Activated T-helper 2 cell treated with anti-CD3 and anti-CD28 coated beads, Interferon-gamma antibody, Interleukin-2, Interleukin-4, amounts not matched to agents 10 μg/mL and 5 μg/mL and 100 μg/mL, durations not matched to agents 14 hours and 24 hours and 36 hours (primary cell): ENCODE results near the gene MCTP1. TPM values are rescaled to one million over a fixed set of nuclear protein-coding genes. Genes with fewer than 3 reads are reported as not detected.

Experiments used
- DNase-seq: peaks from one replicate; pipeline ENCODE4 v3.0.0; 2021; ENCODE audit warnings: low spot score
- H3K27ac Mint-ChIP-seq: one replicate; pipeline ENCODE4 v1.8.0; 2021; ENCODE audit warnings: mixed read lengths
- H3K27me3 Mint-ChIP-seq: one replicate; pipeline ENCODE4 v1.8.0; 2021; ENCODE audit warnings: low read depth, mixed read lengths
- H3K36me3 Mint-ChIP-seq: one replicate; pipeline ENCODE4 v1.8.0; 2021; ENCODE audit warnings: low read depth, mixed read lengths
- H3K4me1 Mint-ChIP-seq: one replicate; pipeline ENCODE4 v1.8.0; 2021; ENCODE audit warnings: low read depth, mixed read lengths
- H3K4me3 Mint-ChIP-seq: one replicate; pipeline ENCODE4 v1.8.0; 2021; ENCODE audit warnings: low read depth, mild to moderate bottlenecking, moderate library complexity, mixed read lengths
- H3K9me3 Mint-ChIP-seq: one replicate; pipeline ENCODE4 v1.8.0; 2021; ENCODE audit warnings: mixed read lengths
- intact Hi-C: fragments of 100-400 bp; cut with micrococcal nuclease; formaldehyde crosslinking; loops from one replicate; pipeline ENCODE4 v1.15.1; 2023
- total RNA-seq: library from RNA; stranded (reverse); gene quantifications from 2 replicates; pipeline ENCODE4 v1.2.3, GENCODE V29; 2022

Gene MCTP1
- total RNA-seq, 1 donor from 2014 or later: not detected

DNA sequence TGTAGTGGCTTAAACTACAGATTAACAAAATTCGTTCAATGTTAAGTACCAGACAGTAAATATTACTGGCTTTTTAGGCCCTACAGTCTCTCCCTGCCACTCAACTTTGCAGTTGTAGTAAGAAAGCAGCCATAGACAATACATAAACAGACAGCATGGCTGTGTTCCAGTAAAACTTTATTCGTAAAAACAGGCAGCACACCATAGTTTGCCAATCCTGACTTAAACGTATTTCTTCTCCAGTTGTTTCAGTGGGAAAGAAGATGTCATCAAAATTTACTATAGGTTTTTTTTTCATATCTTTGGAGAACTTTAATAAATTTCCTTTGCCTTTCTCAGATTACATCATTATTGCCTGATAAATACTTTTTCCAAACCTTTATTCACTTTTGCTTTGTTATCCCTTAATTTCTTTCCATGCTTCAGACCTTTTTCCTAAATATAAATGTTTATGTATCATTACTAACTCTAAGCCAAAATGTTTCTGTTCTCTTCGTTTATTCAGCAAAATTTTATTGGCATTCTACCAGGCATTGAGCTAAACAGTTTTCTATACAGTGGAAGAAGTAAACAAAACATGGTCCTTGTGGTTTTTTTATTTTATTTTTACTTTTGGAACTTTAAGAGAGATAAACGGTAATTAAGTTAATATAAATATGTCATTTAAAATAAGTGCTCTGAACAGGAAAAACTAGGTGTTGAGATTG, 601.9 kb downstream of the MCTP1 start:
- DNase-seq: no peak
- H3K4me3 Mint-ChIP-seq: no peak overlapping the region
- peaks cover 14% of the 10 kb centered on the region for H3K36me3 Mint-ChIP-seq
- H3K9me3 Mint-ChIP-seq: no peaks in the 10 kb centered on the region
- intact Hi-C loops: no loop called here
- no peaks in the 10 kb centered on the region for H3K4me1 Mint-ChIP-seq
- no peaks in the 10 kb centered on the region for H3K27me3 Mint-ChIP-seq
- peak overlapping the region; percentile 7 for H3K27ac Mint-ChIP-seq

DNA sequence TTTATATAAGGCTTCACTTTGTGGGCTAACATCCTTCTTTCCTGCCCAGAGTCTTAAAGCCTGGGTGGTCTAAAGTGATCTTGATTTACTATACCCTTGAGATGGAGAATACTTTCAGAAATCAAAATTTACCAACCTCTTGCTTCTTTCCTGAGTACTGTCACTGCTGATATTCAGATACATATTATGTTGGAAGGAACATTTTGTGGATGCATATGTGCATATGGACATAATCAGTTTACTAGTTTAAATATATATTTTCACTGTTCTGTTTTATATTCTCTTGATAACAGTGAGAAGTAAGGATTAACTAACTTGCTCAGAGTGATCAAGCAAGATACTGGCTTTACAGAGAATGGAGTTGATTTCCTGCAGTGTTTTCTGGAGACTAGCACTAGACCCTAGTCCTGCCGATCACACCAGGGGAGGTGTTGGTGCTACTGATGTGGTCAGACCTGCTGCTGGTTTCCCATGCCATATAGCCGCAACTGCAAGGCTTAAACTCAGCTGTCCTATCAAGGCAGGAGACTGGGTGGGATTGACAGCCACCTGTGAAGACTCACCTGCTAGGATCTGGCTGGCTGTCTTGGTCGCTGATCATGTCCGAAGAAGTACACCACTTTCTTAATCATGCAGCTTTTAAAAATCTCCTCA, 608.8 kb downstream of the MCTP1 start:
- intact Hi-C loops: no loop called here
- no peaks in the 10 kb centered on the region for H3K9me3 Mint-ChIP-seq
- DNase-seq: no peak
- no peaks in the 10 kb centered on the region for H3K4me1 Mint-ChIP-seq
- no peak overlapping the region for H3K27ac Mint-ChIP-seq
- H3K27me3 Mint-ChIP-seq: no peaks in the 10 kb centered on the region
- H3K36me3 Mint-ChIP-seq: peaks cover 21% of the 10 kb centered on the region
- no peak overlapping the region for H3K4me3 Mint-ChIP-seq

DNA sequence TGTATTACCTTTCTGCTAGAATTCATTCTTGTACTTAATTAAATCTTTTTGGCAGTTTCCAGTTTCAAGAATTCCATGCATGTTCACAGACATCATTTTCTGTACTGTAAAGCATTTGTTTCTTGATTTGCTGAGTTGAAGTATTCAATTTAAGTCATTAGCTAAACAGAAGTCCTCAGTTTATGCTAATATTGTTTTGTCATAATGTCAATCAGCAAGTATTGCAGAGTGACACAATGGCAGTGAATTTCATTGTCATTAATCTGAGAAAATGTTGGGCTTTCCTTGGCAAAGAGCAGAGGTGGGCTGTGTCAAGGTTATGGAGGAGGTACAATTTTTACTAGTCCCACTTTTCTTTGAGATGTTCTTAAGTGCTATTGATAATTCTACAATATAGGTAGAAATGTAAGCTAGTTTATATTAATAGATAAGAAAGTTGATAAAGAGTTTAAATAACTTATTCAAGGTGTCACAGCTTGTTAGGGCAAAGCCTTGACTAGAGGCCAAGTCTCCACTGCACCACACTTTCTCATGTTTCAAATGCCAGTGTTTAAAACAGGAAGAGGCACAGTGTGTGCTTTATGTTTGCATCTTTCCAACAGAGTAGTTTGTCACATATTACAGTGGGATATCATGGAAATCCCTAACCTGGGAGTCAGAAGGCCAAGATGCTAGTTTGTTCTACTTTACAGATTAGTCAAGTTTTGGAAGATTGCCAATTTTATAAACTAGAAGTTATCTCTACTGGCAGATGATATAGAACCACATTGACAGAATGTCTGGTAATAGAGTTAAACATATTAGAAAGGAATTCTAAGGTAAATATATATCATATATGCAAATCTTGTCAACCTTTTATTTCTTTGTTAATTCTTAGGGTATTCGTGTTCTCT, 610.2 kb downstream of the MCTP1 start:
- Mint-ChIP-seq H3K27ac (no peak overlapping the region), H3K4me1 (no peaks in the 10 kb centered on the region)
- intact Hi-C loops: no loop called here

DNA sequence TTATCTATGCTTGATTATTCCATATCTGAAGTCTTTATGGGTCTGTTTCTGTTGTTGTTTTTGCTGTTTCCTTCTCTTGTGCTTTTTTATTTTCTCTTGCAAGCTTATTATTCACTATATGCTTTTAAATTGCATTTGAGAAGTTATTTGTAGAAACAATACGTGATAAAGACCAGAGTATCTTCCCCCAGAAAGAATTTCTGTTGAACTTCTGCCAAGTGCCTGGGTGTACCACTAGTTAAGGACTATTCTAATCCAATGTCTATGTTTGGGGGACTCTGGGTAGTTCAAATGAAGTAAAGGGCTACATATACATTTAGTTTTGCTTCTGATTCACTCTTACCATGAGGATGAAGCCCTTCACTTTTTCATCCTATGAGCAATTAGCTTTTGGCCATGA, 612.1 kb downstream of the MCTP1 start:
- DNase-seq: no peak
- Mint-ChIP-seq H3K4me3 (no peak overlapping the region), H3K27me3 (no peaks in the 10 kb centered on the region), H3K36me3 (peaks cover 26% of the 10 kb centered on the region), H3K4me1 (no peaks in the 10 kb centered on the region), H3K9me3 (no peaks in the 10 kb centered on the region), H3K27ac (no peak overlapping the region)
- intact Hi-C loops: no loop called here

More for the DNA sequence above, 610.2 kb downstream of the MCTP1 start:
- Mint-ChIP-seq H3K4me3 (no peak overlapping the region), H3K9me3 (no peaks in the 10 kb centered on the region), H3K36me3 (peaks cover 18% of the 10 kb centered on the region), H3K27me3 (no peaks in the 10 kb centered on the region)
- no peak for DNase-seq

DNA sequence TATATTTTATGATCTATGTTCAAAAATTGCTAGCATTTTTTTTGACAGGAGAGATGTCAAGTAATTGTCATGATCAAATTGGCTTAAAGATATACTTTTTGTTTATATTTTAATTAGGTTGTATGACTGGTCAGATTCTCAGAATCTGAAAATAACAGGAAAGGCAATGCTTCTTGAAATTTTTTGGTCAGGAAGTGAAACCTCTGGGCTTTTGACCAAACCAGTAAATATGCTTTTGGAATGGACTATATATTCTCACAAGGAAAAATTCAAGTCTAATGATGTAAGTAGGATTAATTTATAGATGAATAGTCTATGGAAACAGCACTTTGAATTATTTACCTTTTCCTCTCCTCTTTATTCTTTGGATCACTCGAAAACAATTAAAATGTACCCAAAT, 614.2 kb downstream of the MCTP1 start:
- H3K27ac Mint-ChIP-seq: no peak overlapping the region
- no peak for DNase-seq
- no peaks in the 10 kb centered on the region for H3K9me3 Mint-ChIP-seq
- no peaks in the 10 kb centered on the region for H3K4me1 Mint-ChIP-seq
- intact Hi-C loops: no loop called here
- H3K4me3 Mint-ChIP-seq: no peak overlapping the region
- H3K27me3 Mint-ChIP-seq: no peaks in the 10 kb centered on the region
- peaks cover 34% of the 10 kb centered on the region for H3K36me3 Mint-ChIP-seq

DNA sequence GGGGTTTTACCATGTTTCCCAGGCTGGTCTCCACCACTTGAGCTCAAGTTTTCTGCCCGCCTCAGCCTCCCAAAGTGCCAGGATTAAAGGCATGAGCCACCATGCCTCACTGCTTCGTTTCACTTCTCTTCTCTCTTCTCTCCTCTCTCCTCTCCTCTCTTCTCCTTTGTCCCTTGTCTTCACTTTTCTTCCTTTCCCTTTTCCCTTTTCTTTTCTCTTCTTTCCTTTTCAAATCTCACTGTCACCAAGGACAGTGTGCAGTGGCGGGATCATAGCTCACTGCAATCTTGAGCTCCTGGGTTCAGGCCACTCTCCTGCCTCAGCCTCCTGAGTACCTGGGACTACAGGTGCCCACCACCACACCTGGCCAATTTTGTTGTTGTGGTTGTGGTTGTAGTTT, 617.0 kb downstream of the MCTP1 start:
- Mint-ChIP-seq H3K4me3 (no peak overlapping the region), H3K27me3 (no peaks in the 10 kb centered on the region), H3K36me3 (peaks cover 34% of the 10 kb centered on the region), H3K9me3 (no peaks in the 10 kb centered on the region), H3K27ac (no peak overlapping the region), H3K4me1 (no peaks in the 10 kb centered on the region)
- no peak for DNase-seq
- intact Hi-C loops: no loop called here

DNA sequence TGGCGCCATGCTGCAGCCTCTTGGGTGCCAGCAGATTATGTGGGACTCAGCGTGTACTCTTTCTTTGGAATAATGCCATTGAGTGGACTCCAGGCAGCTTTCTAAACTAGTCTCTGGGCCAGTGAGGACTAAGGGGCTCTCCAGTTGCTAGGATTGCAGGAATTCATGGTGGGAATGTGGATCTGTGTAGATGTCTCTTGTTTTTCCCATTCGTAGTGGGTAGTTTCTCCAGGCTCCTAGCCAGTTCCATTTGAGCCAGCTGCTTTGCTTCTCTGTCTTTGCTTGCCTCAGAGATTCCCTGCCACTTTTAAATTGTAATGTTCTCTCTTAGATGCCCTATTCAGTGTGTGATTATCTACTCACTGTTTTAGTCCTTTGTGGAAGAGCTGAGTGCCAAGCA, 623.8 kb downstream of the MCTP1 start:
- DNase-seq: no peak
- no peak overlapping the region for H3K27ac Mint-ChIP-seq
- H3K4me3 Mint-ChIP-seq: no peak overlapping the region
- intact Hi-C loops: no loop called here
- H3K27me3 Mint-ChIP-seq: no peaks in the 10 kb centered on the region
- H3K4me1 Mint-ChIP-seq: no peaks in the 10 kb centered on the region
- peaks cover 36% of the 10 kb centered on the region for H3K9me3 Mint-ChIP-seq
- peaks cover 52% of the 10 kb centered on the region for H3K36me3 Mint-ChIP-seq

DNA sequence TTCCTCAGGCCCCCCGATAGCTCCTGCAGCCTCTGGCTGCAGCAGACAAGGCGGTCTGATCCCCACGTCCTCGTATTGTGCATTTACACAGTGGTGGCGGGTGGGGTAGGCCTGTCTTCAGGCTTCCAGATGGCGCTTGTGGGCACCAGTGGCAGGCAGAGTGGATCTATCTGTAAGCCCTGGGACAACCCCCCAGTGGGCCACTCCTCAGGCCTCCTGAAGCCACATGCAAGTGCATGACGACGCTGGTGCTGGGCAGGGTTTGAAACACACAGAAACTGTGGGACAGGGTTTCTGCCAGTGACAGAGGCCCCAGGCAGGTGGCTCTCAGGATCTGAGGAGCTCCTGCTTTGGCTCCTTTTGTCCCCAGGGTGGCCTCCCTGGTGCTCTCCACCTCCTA, 624.4 kb downstream of the MCTP1 start:
- no peaks in the 10 kb centered on the region for H3K27me3 Mint-ChIP-seq
- no peak overlapping the region for H3K27ac Mint-ChIP-seq
- DNase-seq: no peak
- H3K36me3 Mint-ChIP-seq: peaks cover 55% of the 10 kb centered on the region
- no peak overlapping the region for H3K4me3 Mint-ChIP-seq
- intact Hi-C loops: no loop called here
- H3K4me1 Mint-ChIP-seq: no peaks in the 10 kb centered on the region
- peaks cover 42% of the 10 kb centered on the region for H3K9me3 Mint-ChIP-seq

DNA sequence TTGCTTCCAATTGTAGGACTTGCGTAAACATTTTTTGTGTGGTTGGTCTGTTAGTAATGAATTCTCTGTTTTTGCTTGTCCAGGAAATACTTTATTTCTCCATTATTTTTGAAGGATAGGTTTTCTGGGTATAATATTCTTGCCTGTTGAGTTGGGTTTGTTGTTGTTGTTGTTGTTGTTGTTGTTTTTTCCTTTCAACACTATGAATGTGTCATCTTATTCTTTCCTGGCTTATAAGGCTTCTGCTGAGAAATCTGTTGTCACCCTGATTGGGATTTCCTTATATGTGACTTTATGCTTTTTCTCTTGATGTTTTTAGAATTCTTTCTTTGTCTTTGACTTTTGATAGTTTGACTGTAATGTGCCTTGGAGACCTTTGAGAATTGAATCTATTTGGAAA, 626.6 kb downstream of the MCTP1 start:
- Mint-ChIP-seq H3K9me3 (peaks cover 56% of the 10 kb centered on the region), H3K4me3 (no peak overlapping the region), H3K36me3 (peaks cover 69% of the 10 kb centered on the region), H3K4me1 (no peaks in the 10 kb centered on the region), H3K27me3 (no peaks in the 10 kb centered on the region), H3K27ac (no peak overlapping the region)
- intact Hi-C loops: no loop called here
- DNase-seq: no peak

Other genes starting within 250 kb of the MCTP1 start
- gene FAM81B, start 106.3 kb upstream of the MCTP1 start, total RNA-seq: not detected in 2 replicates